Gastroesophageal sphincter (tissue), 3 donors: Measurements from ENCODE around the gene PCGF3.

Source experiments
- CTCF ChIP-seq, 4 experiments: fragments of 200-600 bp in 2 of 4; fragments of 450-650 bp in 2 of 4; sonication (generic) in 1 of 4; IDR thresholded peaks; one replicate each; pipeline ENCODE4 v1.5.1; 2017 to 2019; ENCODE audit warnings: antibody characterized with exemption in 4 of 4, mild to moderate bottlenecking in 2 of 4, moderate library complexity in 2 of 4
- EP300 ChIP-seq: sonication (generic); formaldehyde crosslinking; IDR thresholded peaks from one replicate; pipeline ENCODE4 v1.6.1; 2017; ENCODE audit warnings: antibody characterized with exemption, mild to moderate bottlenecking
- POLR2A ChIP-seq, 2 donors: fragments of 450-650 bp; IDR thresholded peaks; one replicate each; pipeline ENCODE4 v1.6.1; 2017; ENCODE audit warnings: antibody characterized with exemption in 2 of 2, mild to moderate bottlenecking in 2 of 2, moderate library complexity in 1 of 2
- POLR2AphosphoS5 ChIP-seq: sonication (generic); formaldehyde crosslinking; IDR thresholded peaks from one replicate; pipeline ENCODE4 v1.6.1; 2017; ENCODE audit warnings: antibody characterized with exemption

- TF ChIP-seq EP300 = no peak
- no peak for TF ChIP-seq POLR2A (IDR thresholded peaks at IDR 0.05)
- no peak for TF ChIP-seq CTCF (IDR thresholded peaks at IDR 0.05)
- no peak for TF ChIP-seq POLR2AphosphoS5
Observed at GRCh38 chr4:819401-820229, 114.0 kb downstream of the PCGF3 start.
